K562 (cell line): ENCODE data around the gene SHB. TPM values are rescaled to one million over a fixed set of nuclear protein-coding genes. Genes with fewer than 3 reads are reported as not detected.
A peak's percentile ranks its signal among the peaks of the same experiment; 100 is the strongest.

Experiments
- ATAC-seq: fragments of 200-7000 bp; cut with Tn5 transposase; 3 replicates; pipeline ENCODE4 v1.9.1; 2020; ENCODE audit warnings: moderate library complexity
- BruUV-seq: library from RNA; stranded (reverse); fragments of 400-500 nt; replicated peaks from 2 replicates; lab custom pipeline; 2021; lab: Mats Ljungman, UMichigan
- CTCF ChIA-PET: fragments of 300-600 bp; formaldehyde crosslinking; extraction: SDS; loops from one replicate; lab custom pipeline; 2021; ENCODE audit warnings: low intra/inter-chr PET ratio; lab: Yijun Ruan, JAX
- POLR2A ChIA-PET: fragments of 300-600, 350-650 bp; sonication (Branson Sonifier 250); formaldehyde crosslinking; extraction: SDS; loops from one replicate; lab custom pipeline; 2021; ENCODE audit warnings: antibody characterized with exemption, inconsistent platforms; lab: Yijun Ruan, JAX
- DNase-seq, 4 experiments: peaks; one replicate each; pipeline versions ENCODE4 v3.0.0 to v3.0.0-alpha.2; 2011 to 2018; ENCODE audit warnings: low spot score in 3 of 4, mixed read lengths in 3 of 4; ENCODE audit errors: extremely low read depth in 1 of 4
- FAIRE-seq: peaks from 2 replicates; lab custom pipeline; 2011; peaks lifted over from hg19 to GRCh38; lab: Jason Lieb, UNC
- H2AFZ ChIP-seq: 2 replicates; pipeline ENCODE4 v1.6.0; 2011; ENCODE audit warnings: low read depth, low read length, control low read depth, inconsistent platforms
- H3K27ac ChIP-seq: fragments of 200-600 bp; 3 replicates; pipeline ENCODE4 v1.8.0; 2011; ENCODE audit warnings: low read depth, mild to moderate bottlenecking, control low read depth, inconsistent platforms, low read length, moderate library complexity, mixed read lengths; ENCODE audit errors: extremely low read depth
- H3K27me3 ChIP-seq, 2 experiments: fragments of 300-600 bp in 1 of 2; 2 replicates in 1 of 2; 3 replicates in 1 of 2; pipeline versions ENCODE4 v1.6.0 to v1.8.0; 2011; ENCODE audit warnings: inconsistent platforms in 2 of 2, low read length in 2 of 2, mild to moderate bottlenecking in 1 of 2, mixed read lengths in 1 of 2, moderate library complexity in 1 of 2; ENCODE audit not compliant: control insufficient read depth in 2 of 2, insufficient read depth in 2 of 2
- H3K36me3 ChIP-seq: fragments of 300-600 bp; 3 replicates; pipeline ENCODE4 v1.8.0; 2011; ENCODE audit warnings: mild to moderate bottlenecking, low read length, inconsistent platforms; ENCODE audit not compliant: control insufficient read depth, insufficient read depth
- H3K4me1 ChIP-seq, 2 experiments: fragments of 200-600 bp in 1 of 2; replicated peaks in 1 of 2; 2 replicates in 1 of 2; 3 replicates in 1 of 2; pipeline versions ENCODE4 v1.5.1 to v1.8.0; 2011; ENCODE audit warnings: inconsistent platforms in 2 of 2, low read length in 2 of 2, mild to moderate bottlenecking in 1 of 2, mixed read lengths in 1 of 2, moderate library complexity in 1 of 2; ENCODE audit not compliant: control insufficient read depth in 2 of 2, insufficient read depth in 2 of 2
- H3K4me2 ChIP-seq: 2 replicates; pipeline ENCODE4 v1.6.1; 2011; ENCODE audit warnings: low read length, control low read depth, inconsistent platforms, mixed read lengths; ENCODE audit not compliant: insufficient read depth
- H3K4me3 ChIP-seq: fragments of 200-600 bp; sonication (generic), shearing (Covaris generic); 2 replicates; pipeline ENCODE4 v1.5.1; 2016; ENCODE audit warnings: control low read depth, inconsistent platforms
- H3K79me2 ChIP-seq: fragments of 200-600 bp; 3 replicates; pipeline ENCODE4 v1.8.0; 2011; ENCODE audit warnings: low read length, inconsistent platforms; ENCODE audit not compliant: control insufficient read depth, insufficient read depth
- H3K9ac ChIP-seq, 2 experiments: 2 replicates each; pipeline versions ENCODE4 v1.6.0 to v1.6.1; 2011; ENCODE audit warnings: low read depth in 2 of 2, low read length in 2 of 2, control low read depth in 1 of 2, inconsistent platforms in 1 of 2, mild to moderate bottlenecking in 1 of 2, mixed read lengths in 1 of 2; ENCODE audit not compliant: insufficient read depth in 1 of 2
- H3K9me1 ChIP-seq: one replicate; pipeline ENCODE4 v1.6.0; 2011; ENCODE audit warnings: inconsistent platforms, mild to moderate bottlenecking, low read length, moderate library complexity; ENCODE audit not compliant: control insufficient read depth, insufficient read depth
- H3K9me3 ChIP-seq: replicated peaks from 2 replicates; pipeline ENCODE4 v1.5.1; 2011; ENCODE audit warnings: low read depth, low read length, inconsistent platforms; ENCODE audit not compliant: control insufficient read depth, insufficient read depth
- H4K20me1 ChIP-seq: replicated peaks from 2 replicates; pipeline ENCODE4 v1.6.1; 2011; ENCODE audit warnings: low read length, inconsistent platforms, mixed read lengths; ENCODE audit not compliant: control insufficient read depth, insufficient read depth
- ATF7 ChIP-seq: fragments of 450-650 bp; IDR thresholded peaks from 2 replicates; pipeline ENCODE4 v1.7.1; 2014; ENCODE audit warnings: mild to moderate bottlenecking, moderate library complexity
- DEAF1 ChIP-seq: fragments of 450-650 bp; formaldehyde crosslinking; IDR thresholded peaks from 2 replicates; pipeline ENCODE4 v1.4.0; 2020; ENCODE audit warnings: mild to moderate bottlenecking, moderate library complexity
- E2F3 ChIP-seq: fragments of 250-450 bp; sonication (Bioruptor Pico); IDR thresholded peaks from 2 replicates; pipeline ENCODE4 v1.4.0; 2020; ENCODE audit warnings: mild to moderate bottlenecking
- GTF2E2 ChIP-seq: fragments of 200-800 bp; sonication (Bioruptor generic); IDR thresholded peaks from 2 replicates; pipeline ENCODE4 v1.6.1; 2016; ENCODE audit warnings: missing genetic modification characterization, missing compliant biosample characterization
- MBD2 ChIP-seq: sonication (generic); IDR thresholded peaks from 2 replicates; pipeline ENCODE4 v1.6.1; 2016; ENCODE audit warnings: low read depth, borderline replicate concordance
- NR4A1 ChIP-seq, 2 experiments: fragments of 250-450 bp in 1 of 2; fragments of 450-650 bp in 1 of 2; sonication (Bioruptor Pico) in 1 of 2; IDR thresholded peaks; 2 replicates each; pipeline versions ENCODE4 v1.4.0 to v1.6.1; 2016 to 2020; ENCODE audit warnings: mild to moderate bottlenecking in 2 of 2, missing compliant biosample characterization in 1 of 2, missing genetic modification characterization in 1 of 2, moderate library complexity in 1 of 2
- PRDM10 ChIP-seq: fragments of 450-650 bp; IDR thresholded peaks from 2 replicates; pipeline ENCODE4 v1.6.1; 2018; ENCODE audit not compliant: partially characterized antibody
- RCOR1 ChIP-seq, 2 experiments: IDR thresholded peaks; 2 replicates each; pipeline ENCODE4 v1.6.1; 2012; ENCODE audit warnings: low read depth in 2 of 2, low read length in 2 of 2, borderline replicate concordance in 1 of 2, improper control_type of control experiment in 1 of 2
- SAP30 ChIP-seq: fragments of 200-600 bp; sonication (generic); IDR thresholded peaks from 2 replicates; pipeline ENCODE4 v1.6.1; 2012; ENCODE audit warnings: borderline replicate concordance, low read depth, mild to moderate bottlenecking, moderate library complexity, low read length, control low read depth, inconsistent platforms; ENCODE audit not compliant: insufficient read depth, poor library complexity, severe bottlenecking
- SOX6 ChIP-seq: fragments of 450-650 bp; IDR thresholded peaks from 2 replicates; pipeline ENCODE4 v1.6.1; 2014; ENCODE audit warnings: mild to moderate bottlenecking
- ZKSCAN8 ChIP-seq: fragments of 200-800 bp; sonication (Bioruptor generic); IDR thresholded peaks from 2 replicates; pipeline ENCODE4 v1.6.1; 2016; ENCODE audit warnings: missing genetic modification characterization, missing compliant biosample characterization
- ZNF639 ChIP-seq, 2 experiments: fragments of 200-800 bp in 1 of 2; sonication (Bioruptor generic) in 1 of 2; sonication (generic) in 1 of 2; formaldehyde crosslinking in 1 of 2; IDR thresholded peaks in 1 of 2; conservative IDR thresholded peaks in 1 of 2; 2 replicates each; pipeline versions ENCODE4 v1.5.0 to v1.6.1; 2016 to 2020; ENCODE audit warnings: missing compliant biosample characterization in 1 of 2, missing genetic modification characterization in 1 of 2, missing genetic modification reagents in 1 of 2
- WGBS: fragments of 100-300 bp; shearing (Covaris generic); methylation state at CpG from one replicate; pipeline ENCODE4 v1.1.6; 2016; ENCODE audit warnings: low coverage, mixed read lengths; ENCODE audit not compliant: insufficient coverage; ENCODE audit errors: missing lambda C conversion rate; 5-methylcytosine and 5-hydroxymethylcytosine counted together
- in situ Hi-C: fragments of 300-500 bp; cut with MboI; formaldehyde crosslinking; loops from 4 replicates; pipeline ENCODE4 v1.15.0; 2018; ENCODE audit warnings: inconsistent platforms, mixed read lengths
- intact Hi-C: fragments of 100-400 bp; cut with micrococcal nuclease; formaldehyde crosslinking; loops from 2 replicates; pipeline ENCODE4 v1.14.2; 2022
- polyA plus RNA-seq, 8 experiments: library from polyadenylated mRNA; depleted of rRNA in 4 of 8; stranded (reverse) in 5 of 8; unstranded in 3 of 8; fragments of >200 nt; fragmentation: Nextera tagmentation in 2 of 8; fragmentation: Illumina TruSeq in 1 of 8; extraction: Ambion mirVana in 2 of 8; extraction: Trizol in 1 of 8; gene quantifications; 2 replicates each; pipeline versions ENCODE4 v1.2.1 to v1.2.3, GENCODE V29; 2011 to 2014; ENCODE audit warnings: inconsistent platforms in 1 of 8, missing spikeins in 1 of 8
- total RNA-seq, 7 experiments: library from RNA; depleted of rRNA in 6 of 7; stranded (reverse); fragments of >200 nt in 6 of 7; fragmentation: Illumina TruSeq in 2 of 7; extraction: Trizol in 2 of 7; gene quantifications; 2 replicates each; pipeline versions ENCODE4 v1.2.1 to v1.2.3, GENCODE V29; 2011 to 2021; ENCODE audit warnings: low replicate concordance in 1 of 7

Gene SHB
- total and polyA plus RNA-seq, 9 of the 15 experiments (the other 6 are each of a cell fraction or from before 2014, with no cell fraction given): 0.78 to 16.0 (median 5.3) TPM

- intact Hi-C loops (loop anchor here (2.0 kb wide), 1 partner anchor 98 kb away; no protein-coding TSS in a partner anchor), in situ Hi-C loops (no loop called here)
- H4K20me1 ChIP-seq: peaks cover 18% of the 10 kb centered on the region
- H3K9ac ChIP-seq: peak overlapping the region in 1 of 2 experiments; percentile 11; a peak in 1 of 4 replicates
- no peaks in the 10 kb centered on the region for H3K9me3 ChIP-seq
- no peak overlapping the region for H2AFZ ChIP-seq
- H3K4me2 ChIP-seq: no peak overlapping the region; the same call in 1 of the 2 replicates
- no peaks in the 10 kb centered on the region for H3K79me2 ChIP-seq
- no peak overlapping the region for H3K4me3 ChIP-seq
- BruUV-seq: no TSS peak
- ATAC-seq (peak; percentile 78), DNase-seq (peak in 3 of 4 experiments; percentile 39 to 84 (median 70)), FAIRE-seq (peak; percentile 89)
- peaks cover 16% of the 10 kb centered on the region for H3K9me1 ChIP-seq
- WGBS: 23% methylated on average over 2 of the region's 2 CpGs
- ChIA-PET CTCF (no interaction called here), POLR2A (interaction anchor here (1.1 to 1.5 kb wide), 3 partner anchors 8 to 48 kb away, joined by 3 to 5 read pairs (median 3); no protein-coding TSS in a partner anchor)
- peaks cover 4% of the 10 kb centered on the region; the same call in 2 of the 3 replicates for H3K36me3 ChIP-seq
- peaks cover 14 to 16% of the 10 kb centered on the region in 2 experiments for H3K4me1 ChIP-seq
- no peaks in the 10 kb centered on the region for H3K27me3 ChIP-seq
- peak overlapping the region; percentile 31; the same call in 1 of the 3 replicates for H3K27ac ChIP-seq
- TF ChIP-seq ZKSCAN8: peak; percentile 90
- 0 out of 2 replicates have a peak, but pooled peaks have one; percentile 18 for TF ChIP-seq SOX6
- TF ChIP-seq SAP30: no peak
- peak; percentile 41 for TF ChIP-seq PRDM10
- TF ChIP-seq RCOR1 (IDR thresholded peaks at IDR 0.05; ENCODE audit: borderline replicate concordance in 1 of 2, low read depth in 2 of 2, low read length in 2 of 2): peak in 1 of 2 experiments; percentile 39; a peak in 2 of 4 replicates
- TF ChIP-seq NR4A1 (CRISPR knock-in tag; IDR thresholded peaks at IDR 0.05): no peak
- TF ChIP-seq NR4A1 (tag; IDR thresholded peaks at IDR 0.05): no peak
- TF ChIP-seq DEAF1: peak; percentile 17; the same call in 1 of the 2 replicates
- 0 out of 2 replicates have a peak, but pooled peaks have one; percentile 16 for TF ChIP-seq ATF7
- no peak for TF ChIP-seq ZNF639 (CRISPR knock-in tag; conservative IDR thresholded peaks at IDR 0.05 in 1 of 2, IDR thresholded peaks at IDR 0.05 in 1 of 2)
- no peak for TF ChIP-seq E2F3
- TF ChIP-seq MBD2: no peak
- no peak for TF ChIP-seq GTF2E2 (tag)
These were observed 99.9 kb downstream of the SHB start for GRCh38 chr9:37969130-37969529.
